Measurements from ENCODE around the gene ROCK2.

DNA sequence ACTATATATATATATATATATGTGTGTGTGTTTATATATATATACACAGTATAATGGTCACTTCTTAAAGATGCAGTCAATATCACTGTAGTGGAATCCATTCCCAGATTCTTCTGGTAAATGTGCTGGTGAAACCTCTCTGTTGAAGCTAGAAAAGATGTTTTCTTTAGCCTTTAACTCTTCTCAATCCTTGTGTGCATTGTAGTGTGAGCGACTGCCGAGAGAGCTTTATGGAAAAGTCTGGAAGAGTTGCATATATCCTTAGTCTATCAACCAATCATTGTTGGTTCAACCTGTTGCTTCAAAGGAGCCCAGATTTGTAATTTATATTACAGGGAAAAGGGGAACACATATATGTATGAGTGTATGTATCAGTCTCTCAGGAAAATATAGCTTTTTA lies 161.5 kb downstream of the ROCK2 start:
- TF ChIP-seq, protein P1, sequence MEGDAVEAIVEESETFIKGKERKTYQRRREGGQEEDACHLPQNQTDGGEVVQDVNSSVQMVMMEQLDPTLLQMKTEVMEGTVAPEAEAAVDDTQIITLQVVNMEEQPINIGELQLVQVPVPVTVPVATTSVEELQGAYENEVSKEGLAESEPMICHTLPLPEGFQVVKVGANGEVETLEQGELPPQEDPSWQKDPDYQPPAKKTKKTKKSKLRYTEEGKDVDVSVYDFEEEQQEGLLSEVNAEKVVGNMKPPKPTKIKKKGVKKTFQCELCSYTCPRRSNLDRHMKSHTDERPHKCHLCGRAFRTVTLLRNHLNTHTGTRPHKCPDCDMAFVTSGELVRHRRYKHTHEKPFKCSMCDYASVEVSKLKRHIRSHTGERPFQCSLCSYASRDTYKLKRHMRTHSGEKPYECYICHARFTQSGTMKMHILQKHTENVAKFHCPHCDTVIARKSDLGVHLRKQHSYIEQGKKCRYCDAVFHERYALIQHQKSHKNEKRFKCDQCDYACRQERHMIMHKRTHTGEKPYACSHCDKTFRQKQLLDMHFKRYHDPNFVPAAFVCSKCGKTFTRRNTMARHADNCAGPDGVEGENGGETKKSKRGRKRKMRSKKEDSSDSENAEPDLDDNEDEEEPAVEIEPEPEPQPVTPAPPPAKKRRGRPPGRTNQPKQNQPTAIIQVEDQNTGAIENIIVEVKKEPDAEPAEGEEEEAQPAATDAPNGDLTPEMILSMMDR (conservative IDR thresholded peaks at IDR 0.05 in 1 of 2, IDR thresholded peaks at IDR 0.05 in 1 of 2; ENCODE audit: low read depth in 1 of 2, low read length in 2 of 2) = no peak
- no peak for TF ChIP-seq EZH2 (IDR thresholded peaks at IDR 0.05; ENCODE audit: low read length, missing control alignments)
